ENCODE data around the gene ZDHHC14.

ZDHHC14 gene

DNA sequence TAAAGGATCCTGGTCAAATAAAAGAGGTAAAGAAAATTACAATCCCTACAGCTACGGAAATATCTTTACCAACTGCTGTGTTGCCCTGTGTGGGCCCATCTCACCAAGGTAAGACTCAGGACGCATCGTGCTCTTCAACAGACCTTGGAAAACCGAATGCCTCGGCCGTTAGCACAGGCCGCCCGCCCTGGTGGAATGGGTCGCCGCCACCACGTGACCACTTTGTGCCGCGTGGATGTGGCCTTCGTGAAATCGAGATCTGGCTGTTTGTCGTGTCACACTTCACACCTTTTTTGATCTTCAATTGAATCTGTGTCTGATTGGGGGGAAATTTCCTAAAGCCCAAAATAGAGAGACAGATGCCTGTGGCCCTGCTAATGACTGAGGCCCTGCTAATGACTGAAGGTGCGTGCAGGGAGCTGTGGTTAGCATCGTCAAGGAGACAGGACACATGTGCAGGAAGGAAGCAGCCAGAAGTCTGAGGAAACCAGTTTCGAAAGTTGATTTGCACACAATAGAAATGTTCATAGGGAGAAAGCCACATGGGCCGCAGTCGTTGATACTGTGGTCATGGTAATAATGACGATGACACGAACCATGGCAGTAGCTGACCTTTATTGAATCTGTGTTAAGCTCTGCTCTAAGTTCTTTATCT, 266.4 kb downstream of the ZDHHC14 start:
- Histone ChIP-seq H3K4me3 (replicated peaks; ENCODE audit: insufficient read depth, low read length) (no peak overlapping the region), H3K27me3 (ENCODE audit: insufficient read depth, poor library complexity, severe bottlenecking) (no peaks in the 10 kb centered on the region), H3K27ac (replicated peaks) (peak overlapping the region; percentile 88)
- TF ChIP-seq, protein P1, sequence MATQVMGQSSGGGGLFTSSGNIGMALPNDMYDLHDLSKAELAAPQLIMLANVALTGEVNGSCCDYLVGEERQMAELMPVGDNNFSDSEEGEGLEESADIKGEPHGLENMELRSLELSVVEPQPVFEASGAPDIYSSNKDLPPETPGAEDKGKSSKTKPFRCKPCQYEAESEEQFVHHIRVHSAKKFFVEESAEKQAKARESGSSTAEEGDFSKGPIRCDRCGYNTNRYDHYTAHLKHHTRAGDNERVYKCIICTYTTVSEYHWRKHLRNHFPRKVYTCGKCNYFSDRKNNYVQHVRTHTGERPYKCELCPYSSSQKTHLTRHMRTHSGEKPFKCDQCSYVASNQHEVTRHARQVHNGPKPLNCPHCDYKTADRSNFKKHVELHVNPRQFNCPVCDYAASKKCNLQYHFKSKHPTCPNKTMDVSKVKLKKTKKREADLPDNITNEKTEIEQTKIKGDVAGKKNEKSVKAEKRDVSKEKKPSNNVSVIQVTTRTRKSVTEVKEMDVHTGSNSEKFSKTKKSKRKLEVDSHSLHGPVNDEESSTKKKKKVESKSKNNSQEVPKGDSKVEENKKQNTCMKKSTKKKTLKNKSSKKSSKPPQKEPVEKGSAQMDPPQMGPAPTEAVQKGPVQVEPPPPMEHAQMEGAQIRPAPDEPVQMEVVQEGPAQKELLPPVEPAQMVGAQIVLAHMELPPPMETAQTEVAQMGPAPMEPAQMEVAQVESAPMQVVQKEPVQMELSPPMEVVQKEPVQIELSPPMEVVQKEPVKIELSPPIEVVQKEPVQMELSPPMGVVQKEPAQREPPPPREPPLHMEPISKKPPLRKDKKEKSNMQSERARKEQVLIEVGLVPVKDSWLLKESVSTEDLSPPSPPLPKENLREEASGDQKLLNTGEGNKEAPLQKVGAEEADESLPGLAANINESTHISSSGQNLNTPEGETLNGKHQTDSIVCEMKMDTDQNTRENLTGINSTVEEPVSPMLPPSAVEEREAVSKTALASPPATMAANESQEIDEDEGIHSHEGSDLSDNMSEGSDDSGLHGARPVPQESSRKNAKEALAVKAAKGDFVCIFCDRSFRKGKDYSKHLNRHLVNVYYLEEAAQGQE (IDR thresholded peaks at IDR 0.05; ENCODE audit: insufficient replicate concordance, low read depth): no peak
- TF ChIP-seq GABPA (IDR thresholded peaks at IDR 0.05; ENCODE audit: low read depth) (peak; percentile 40), SPI1 (IDR thresholded peaks at IDR 0.05; ENCODE audit: borderline replicate concordance, low read depth) (peak; percentile 42; the same call in 1 of the 2 replicates), POLR2AphosphoS5 (IDR thresholded peaks at IDR 0.05; ENCODE audit: low read depth) (peak; percentile 97)
- TF ChIP-seq, protein P2, sequence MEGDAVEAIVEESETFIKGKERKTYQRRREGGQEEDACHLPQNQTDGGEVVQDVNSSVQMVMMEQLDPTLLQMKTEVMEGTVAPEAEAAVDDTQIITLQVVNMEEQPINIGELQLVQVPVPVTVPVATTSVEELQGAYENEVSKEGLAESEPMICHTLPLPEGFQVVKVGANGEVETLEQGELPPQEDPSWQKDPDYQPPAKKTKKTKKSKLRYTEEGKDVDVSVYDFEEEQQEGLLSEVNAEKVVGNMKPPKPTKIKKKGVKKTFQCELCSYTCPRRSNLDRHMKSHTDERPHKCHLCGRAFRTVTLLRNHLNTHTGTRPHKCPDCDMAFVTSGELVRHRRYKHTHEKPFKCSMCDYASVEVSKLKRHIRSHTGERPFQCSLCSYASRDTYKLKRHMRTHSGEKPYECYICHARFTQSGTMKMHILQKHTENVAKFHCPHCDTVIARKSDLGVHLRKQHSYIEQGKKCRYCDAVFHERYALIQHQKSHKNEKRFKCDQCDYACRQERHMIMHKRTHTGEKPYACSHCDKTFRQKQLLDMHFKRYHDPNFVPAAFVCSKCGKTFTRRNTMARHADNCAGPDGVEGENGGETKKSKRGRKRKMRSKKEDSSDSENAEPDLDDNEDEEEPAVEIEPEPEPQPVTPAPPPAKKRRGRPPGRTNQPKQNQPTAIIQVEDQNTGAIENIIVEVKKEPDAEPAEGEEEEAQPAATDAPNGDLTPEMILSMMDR (IDR thresholded peaks at IDR 0.05; ENCODE audit: insufficient read depth, low read length): no peak
- peak; percentile 87 to 96 for DNase-seq (ENCODE audit: low read depth in 1 of 2, low spot score in 1 of 2)

- Histone ChIP-seq H3K27me3 (ENCODE audit: insufficient read depth, poor library complexity, severe bottlenecking) (no peaks in the 10 kb centered on the region), H3K4me3 (replicated peaks; ENCODE audit: insufficient read depth, low read length) (no peak overlapping the region), H3K27ac (replicated peaks) (peak overlapping the region; percentile 88)
- TF ChIP-seq, protein P2 (IDR thresholded peaks at IDR 0.05; ENCODE audit: insufficient read depth, low read length): no peak
- TF ChIP-seq, protein P1 (IDR thresholded peaks at IDR 0.05; ENCODE audit: insufficient replicate concordance, low read depth): no peak
- TF ChIP-seq GABPA (IDR thresholded peaks at IDR 0.05; ENCODE audit: low read depth) (no peak), POLR2AphosphoS5 (IDR thresholded peaks at IDR 0.05; ENCODE audit: low read depth) (no peak)
- no peak for DNase-seq (ENCODE audit: low read depth in 1 of 2, low spot score in 1 of 2)
Observed at GRCh38 chr6:157648561-157648960, 267.6 kb downstream of the ZDHHC14 start.

DNA sequence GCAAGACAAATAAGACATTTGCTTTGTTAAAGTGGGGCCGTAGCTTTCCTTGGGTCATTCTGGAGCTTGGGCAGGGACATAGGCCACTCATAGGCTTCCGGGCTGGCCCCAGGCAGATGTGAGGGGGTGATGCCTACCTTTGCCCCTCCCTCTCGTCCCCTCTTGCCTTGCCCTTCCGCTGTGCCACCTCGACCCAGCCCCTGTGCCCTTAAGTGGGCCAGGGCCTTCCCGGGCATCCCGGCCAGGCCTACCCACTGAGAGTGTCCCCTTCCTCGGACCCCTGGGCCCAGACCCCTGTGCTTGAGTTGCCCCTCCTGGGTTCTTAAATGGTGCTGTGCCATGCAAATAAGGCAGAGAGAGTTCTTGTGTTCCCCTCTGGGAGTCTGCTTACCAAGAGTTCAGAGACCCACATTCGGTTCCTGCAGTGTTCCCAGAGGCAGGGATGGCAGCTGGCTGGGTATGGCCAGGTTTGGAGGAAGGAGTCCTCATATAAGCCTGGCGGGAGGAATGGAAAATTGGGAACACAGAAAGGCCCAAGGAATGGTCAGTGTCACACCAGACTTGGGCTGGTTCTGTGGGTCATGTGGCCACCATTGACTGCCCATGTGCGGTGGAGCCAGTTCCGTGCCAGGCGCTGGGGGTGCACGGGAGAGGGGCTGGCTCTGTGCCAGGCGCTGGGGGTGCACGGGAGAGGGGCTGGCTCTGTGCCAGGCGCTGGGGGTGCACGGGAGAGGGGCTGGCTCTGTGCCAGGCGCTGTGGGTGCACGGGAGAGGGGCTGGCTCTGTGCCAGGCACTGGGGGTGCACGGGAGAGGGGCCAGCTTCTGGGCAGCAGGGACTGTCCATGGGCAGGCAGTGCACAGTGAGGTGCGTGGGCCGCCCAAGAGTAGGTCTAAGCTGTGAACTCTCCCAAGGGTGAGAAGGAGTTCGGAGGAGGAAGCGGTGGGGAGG, 268.6 kb downstream of the ZDHHC14 start:
- Histone ChIP-seq H3K27ac (replicated peaks) (peak overlapping the region; percentile 88), H3K27me3 (ENCODE audit: insufficient read depth, poor library complexity, severe bottlenecking) (no peaks in the 10 kb centered on the region), H3K4me3 (replicated peaks; ENCODE audit: insufficient read depth, low read length) (no peak overlapping the region)
- TF ChIP-seq POLR2AphosphoS5 (IDR thresholded peaks at IDR 0.05; ENCODE audit: low read depth) (no peak), SPI1 (IDR thresholded peaks at IDR 0.05; ENCODE audit: borderline replicate concordance, low read depth) (no peak), GABPA (IDR thresholded peaks at IDR 0.05; ENCODE audit: low read depth) (no peak)
- TF ChIP-seq, protein P1 (IDR thresholded peaks at IDR 0.05; ENCODE audit: insufficient replicate concordance, low read depth): no peak
- TF ChIP-seq, protein P2 (IDR thresholded peaks at IDR 0.05; ENCODE audit: insufficient read depth, low read length): no peak
- no peak for DNase-seq (ENCODE audit: low read depth in 1 of 2, low spot score in 1 of 2)
